D721Med (cell line): ENCODE data around the gene IFI6.
"Not testable (repeated sequence)": the region's sequence is repeated elsewhere in the genome, so short reads cannot be mapped to it uniquely, and the experiment has no call there.

Experiments
- DNase-seq: peaks from one replicate; pipeline ENCODE4 v3.0.0; 2011; ENCODE audit warnings: low spot score; ENCODE audit not compliant: insufficient read length
- FAIRE-seq: peaks from 2 replicates; lab custom pipeline; 2011; peaks lifted over from hg19 to GRCh38; lab: Jason Lieb, UNC
- CTCF ChIP-seq: IDR thresholded peaks from 2 replicates; pipeline ENCODE4 v1.5.1; 2012; ENCODE audit warnings: mild to moderate bottlenecking, control low read depth; ENCODE audit not compliant: insufficient read depth; ENCODE audit errors: missing control alignments

IFI6 gene

GRCh38 chr1:27648602-27649305, 23.2 kb downstream of the IFI6 start:
- DNase-seq = no peak
- no peak for FAIRE-seq
- no peak for TF ChIP-seq CTCF

- FAIRE-seq (no peak), DNase-seq (no peak)
- no peak for TF ChIP-seq CTCF
These were observed 24.7 kb downstream of the IFI6 start for GRCh38 chr1:27647328-27647727.

- DNase-seq (no peak), FAIRE-seq (no peak)
- no peak for TF ChIP-seq CTCF
These were observed 25.3 kb downstream of the IFI6 start for GRCh38 chr1:27646676-27647075.

GRCh38 chr1:27645071-27645415, 26.9 kb downstream of the IFI6 start:
- no peak for FAIRE-seq
- TF ChIP-seq CTCF = no peak
- DNase-seq = no peak

GRCh38 chr1:27644369-27645070, 27.5 kb downstream of the IFI6 start:
- no peak for TF ChIP-seq CTCF
- no peak for FAIRE-seq
- no peak for DNase-seq

GRCh38 chr1:27643600-27644368, 28.2 kb downstream of the IFI6 start:
- FAIRE-seq (no peak), DNase-seq (peak; percentile 34)
- TF ChIP-seq CTCF = peak; percentile 64

GRCh38 chr1:27640514-27640913, 31.5 kb downstream of the IFI6 start:
- not testable (repeated sequence) for FAIRE-seq, DNase-seq
